GM21825 (cell line): ENCODE results near the gene RUNX2.

Experiments used
- ATAC-seq: cut with Tn5 transposase; IDR thresholded peaks from one replicate; pipeline ENCODE4 v1.9.1; 2021; ENCODE audit warnings: mild to moderate bottlenecking, moderate library complexity; ENCODE audit not compliant: unreplicated experiment

RUNX2 gene

GRCh38 chr6:45509426-45509825, 181.3 kb downstream of the RUNX2 start:
- no peak for ATAC-seq

GRCh38 chr6:45512717-45513116, 184.6 kb downstream of the RUNX2 start:
- no peak for ATAC-seq

GRCh38 chr6:45513213-45513618, 185.1 kb downstream of the RUNX2 start:
- no peak for ATAC-seq

GRCh38 chr6:45513843-45514242, 185.7 kb downstream of the RUNX2 start:
- ATAC-seq = no peak

GRCh38 chr6:45514454-45515230, 186.5 kb downstream of the RUNX2 start:
- no peak for ATAC-seq

- no peak for ATAC-seq
Measured at GRCh38 chr6:45518013-45518720, 190.0 kb downstream of the RUNX2 start.

GRCh38 chr6:45521226-45521625, 193.1 kb downstream of the RUNX2 start:
- ATAC-seq = no peak

- no peak for ATAC-seq
Measured at GRCh38 chr6:45522486-45522885, 194.4 kb downstream of the RUNX2 start.

GRCh38 chr6:45527210-45527609, 199.1 kb downstream of the RUNX2 start:
- ATAC-seq = no peak

GRCh38 chr6:45531999-45532595, 204.0 kb downstream of the RUNX2 start:
- ATAC-seq = no peak

- no peak for ATAC-seq
Measured at GRCh38 chr6:45532721-45533210, 204.6 kb downstream of the RUNX2 start.

- no peak for ATAC-seq
Measured at GRCh38 chr6:45533386-45533785, 205.3 kb downstream of the RUNX2 start.

GRCh38 chr6:45535933-45536332, 207.8 kb downstream of the RUNX2 start:
- ATAC-seq = no peak

GRCh38 chr6:45537539-45537938, 209.4 kb downstream of the RUNX2 start:
- no peak for ATAC-seq

GRCh38 chr6:45538641-45539547, 210.8 kb downstream of the RUNX2 start:
- no peak for ATAC-seq

GRCh38 chr6:45540375-45540920, 212.3 kb downstream of the RUNX2 start:
- ATAC-seq = no peak

GRCh38 chr6:45541934-45542333, 213.8 kb downstream of the RUNX2 start:
- no peak for ATAC-seq

GRCh38 chr6:45543298-45544235, 215.4 kb downstream of the RUNX2 start:
- ATAC-seq = no peak

- ATAC-seq = no peak
Measured at GRCh38 chr6:45545416-45545815, 217.3 kb downstream of the RUNX2 start.
